Measurements from ENCODE around the gene TGFB1I1. TPM values are rescaled to one million over a fixed set of nuclear protein-coding genes. Genes with fewer than 3 reads are reported as not detected.

Gene TGFB1I1
- total RNA-seq, 4 donors from 2014 or later: 15.1 to 34.1 (median 22.7) TPM

GRCh38 chr16:31461201-31461920 is 10.6 kb upstream of the TGFB1I1 start:
- no peak for DNase-seq (ENCODE audit: low spot score in 2 of 2)

DNA sequence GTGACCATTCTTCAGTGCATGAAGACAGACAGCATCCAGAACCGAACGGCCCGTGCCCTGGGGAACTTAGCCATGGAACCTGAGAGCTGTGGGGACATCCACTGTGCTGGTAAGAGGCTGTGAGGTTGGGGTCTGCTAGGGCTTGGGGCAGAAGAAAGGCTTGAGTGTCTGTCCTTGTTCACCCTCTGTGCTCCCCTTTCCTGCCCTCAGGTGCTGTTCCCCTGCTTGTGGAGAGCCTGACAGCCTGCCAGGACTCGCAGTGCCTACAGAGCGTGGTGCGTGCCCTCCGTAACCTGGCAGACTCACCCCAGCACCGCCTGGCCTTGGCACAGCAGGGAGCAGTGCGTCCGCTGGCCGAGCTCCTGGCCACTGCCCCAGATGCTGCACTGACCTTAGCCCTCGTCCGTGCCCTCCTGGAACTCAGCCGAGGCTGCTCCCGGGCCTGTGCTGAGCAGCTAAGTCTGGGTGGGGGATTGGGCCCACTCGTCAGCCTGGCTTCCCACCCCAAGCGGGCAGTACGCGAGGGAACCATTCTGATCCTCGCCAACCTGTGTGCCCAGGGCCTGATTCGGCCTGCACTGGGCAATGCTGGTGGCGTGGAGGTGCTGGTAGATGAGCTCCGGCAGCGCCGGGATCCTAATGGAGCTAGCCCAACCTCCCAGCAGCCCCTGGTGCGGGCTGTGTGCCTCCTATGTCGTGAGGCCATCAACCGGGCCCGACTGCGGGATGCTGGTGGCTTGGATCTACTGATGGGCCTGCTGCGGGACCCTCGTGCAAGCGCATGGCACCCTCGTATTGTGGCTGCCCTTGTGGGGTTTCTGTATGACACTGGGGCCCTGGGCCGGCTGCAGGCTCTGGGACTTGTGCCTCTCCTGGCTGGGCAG is 9.8 kb upstream of the TGFB1I1 start:
- intact Hi-C loops (cut with DNase I; ENCODE audit: low total_unique reads): no loop called here
- TF ChIP-seq, protein P1, sequence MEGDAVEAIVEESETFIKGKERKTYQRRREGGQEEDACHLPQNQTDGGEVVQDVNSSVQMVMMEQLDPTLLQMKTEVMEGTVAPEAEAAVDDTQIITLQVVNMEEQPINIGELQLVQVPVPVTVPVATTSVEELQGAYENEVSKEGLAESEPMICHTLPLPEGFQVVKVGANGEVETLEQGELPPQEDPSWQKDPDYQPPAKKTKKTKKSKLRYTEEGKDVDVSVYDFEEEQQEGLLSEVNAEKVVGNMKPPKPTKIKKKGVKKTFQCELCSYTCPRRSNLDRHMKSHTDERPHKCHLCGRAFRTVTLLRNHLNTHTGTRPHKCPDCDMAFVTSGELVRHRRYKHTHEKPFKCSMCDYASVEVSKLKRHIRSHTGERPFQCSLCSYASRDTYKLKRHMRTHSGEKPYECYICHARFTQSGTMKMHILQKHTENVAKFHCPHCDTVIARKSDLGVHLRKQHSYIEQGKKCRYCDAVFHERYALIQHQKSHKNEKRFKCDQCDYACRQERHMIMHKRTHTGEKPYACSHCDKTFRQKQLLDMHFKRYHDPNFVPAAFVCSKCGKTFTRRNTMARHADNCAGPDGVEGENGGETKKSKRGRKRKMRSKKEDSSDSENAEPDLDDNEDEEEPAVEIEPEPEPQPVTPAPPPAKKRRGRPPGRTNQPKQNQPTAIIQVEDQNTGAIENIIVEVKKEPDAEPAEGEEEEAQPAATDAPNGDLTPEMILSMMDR (IDR thresholded peaks at IDR 0.05): no peak
- TF ChIP-seq POLR2A (IDR thresholded peaks at IDR 0.05): no peak
- H3K4me3 ChIP-seq (ENCODE audit: low read depth, poor library complexity, severe bottlenecking): no peak overlapping the region
- no peak for DNase-seq (ENCODE audit: low spot score in 2 of 2)
- 92 to 94% methylated on average over 17 to 30 of the region's 35 CpGs for WGBS, 2 donors

More at GRCh38 chr16:31461201-31461920, 10.6 kb upstream of the TGFB1I1 start:
- TF ChIP-seq, protein P1 (IDR thresholded peaks at IDR 0.05): no peak
- no peak for TF ChIP-seq POLR2A (IDR thresholded peaks at IDR 0.05)
- intact Hi-C loops (cut with DNase I; ENCODE audit: low total_unique reads): no loop called here
- H3K4me3 ChIP-seq (ENCODE audit: low read depth, poor library complexity, severe bottlenecking): no peak overlapping the region
- 86 to 87% methylated on average over 10 of the region's 10 CpGs for WGBS, 2 donors

GRCh38 chr16:31464348-31464769 is 7.6 kb upstream of the TGFB1I1 start:
- intact Hi-C loops (cut with DNase I; ENCODE audit: low total_unique reads): no loop called here
- no peak overlapping the region for H3K4me3 ChIP-seq (ENCODE audit: low read depth, poor library complexity, severe bottlenecking)
- TF ChIP-seq POLR2A (IDR thresholded peaks at IDR 0.05): no peak
- TF ChIP-seq, protein P1 (IDR thresholded peaks at IDR 0.05): no peak
- WGBS, 2 donors: 96% methylated on average over 36 of the region's 36 CpGs
- no peak for DNase-seq (ENCODE audit: low spot score in 2 of 2)

- DNase-seq (ENCODE audit: low spot score in 2 of 2): no peak
- TF ChIP-seq, protein P1 (IDR thresholded peaks at IDR 0.05): no peak
- no peak for TF ChIP-seq POLR2A (IDR thresholded peaks at IDR 0.05)
- intact Hi-C loops (cut with DNase I; ENCODE audit: low total_unique reads): no loop called here
- 90 to 94% methylated on average over 15 to 17 of the region's 17 CpGs for WGBS, 2 donors
- no peak overlapping the region for H3K4me3 ChIP-seq (ENCODE audit: low read depth, poor library complexity, severe bottlenecking)
These were observed 7.1 kb upstream of the TGFB1I1 start for GRCh38 chr16:31464781-31465260.

GRCh38 chr16:31465788-31466370 is 6.1 kb upstream of the TGFB1I1 start:
- no peak for DNase-seq (ENCODE audit: low spot score in 2 of 2)
- intact Hi-C loops (cut with DNase I; ENCODE audit: low total_unique reads): no loop called here
- H3K4me3 ChIP-seq (ENCODE audit: low read depth, poor library complexity, severe bottlenecking): no peak overlapping the region
- TF ChIP-seq, protein P1 (IDR thresholded peaks at IDR 0.05): no peak
- WGBS, 2 donors: 90 to 91% methylated on average over 20 of the region's 20 CpGs

Data from lower leg skin (tissue), 4 donors.